ENCODE measurements around the gene OSBPL7.

Gene OSBPL7

GRCh38 chr17:47864791-47865216 lies 43.2 kb upstream of the OSBPL7 start:
- FAIRE-seq (no peak), DNase-seq (ENCODE audit: insufficient read length, low spot score) (no peak)
- no peak for TF ChIP-seq CTCF (IDR thresholded peaks at IDR 0.05; ENCODE audit: insufficient read depth, missing control alignments)

- no peak for FAIRE-seq
These were observed 41.2 kb upstream of the OSBPL7 start for GRCh38 chr17:47862621-47863440.

GRCh38 chr17:47860386-47860785 lies 38.8 kb upstream of the OSBPL7 start:
- TF ChIP-seq CTCF (IDR thresholded peaks at IDR 0.05; ENCODE audit: insufficient read depth, missing control alignments), result no peak
- no peak for FAIRE-seq
- no peak for DNase-seq (ENCODE audit: insufficient read length, low spot score)

More at GRCh38 chr17:47862621-47863440, 41.2 kb upstream of the OSBPL7 start:
- no peak for DNase-seq (ENCODE audit: insufficient read length, low spot score)
- no peak for TF ChIP-seq CTCF (IDR thresholded peaks at IDR 0.05; ENCODE audit: insufficient read depth, missing control alignments)

- DNase-seq (ENCODE audit: insufficient read length, low spot score) (no peak), FAIRE-seq (no peak)
- no peak for TF ChIP-seq CTCF (IDR thresholded peaks at IDR 0.05; ENCODE audit: insufficient read depth, missing control alignments)
These were observed 36.2 kb upstream of the OSBPL7 start for GRCh38 chr17:47857551-47858455.

GRCh38 chr17:47856830-47857229 lies 35.2 kb upstream of the OSBPL7 start:
- FAIRE-seq, result no peak
- no peak for DNase-seq (ENCODE audit: insufficient read length, low spot score)
- no peak for TF ChIP-seq CTCF (IDR thresholded peaks at IDR 0.05; ENCODE audit: insufficient read depth, missing control alignments)

GRCh38 chr17:47855737-47856136 lies 34.1 kb upstream of the OSBPL7 start:
- TF ChIP-seq CTCF (IDR thresholded peaks at IDR 0.05; ENCODE audit: insufficient read depth, missing control alignments), result no peak
- no peak for DNase-seq (ENCODE audit: insufficient read length, low spot score)
- FAIRE-seq, result no peak
